ENCODE results near the gene WIPF2. TPM values are rescaled to one million over a fixed set of nuclear protein-coding genes. Genes with fewer than 3 reads are reported as not detected.
A peak's percentile ranks its signal among the peaks of the same experiment; 100 is the strongest.
"Not testable (repeated sequence)": the region's sequence is repeated elsewhere in the genome, so short reads cannot be mapped to it uniquely, and the experiment has no call there.

Gene WIPF2
- total and polyA plus RNA-seq, 9 donors = 6.1 to 27.8 (median 18.4) TPM

DNA sequence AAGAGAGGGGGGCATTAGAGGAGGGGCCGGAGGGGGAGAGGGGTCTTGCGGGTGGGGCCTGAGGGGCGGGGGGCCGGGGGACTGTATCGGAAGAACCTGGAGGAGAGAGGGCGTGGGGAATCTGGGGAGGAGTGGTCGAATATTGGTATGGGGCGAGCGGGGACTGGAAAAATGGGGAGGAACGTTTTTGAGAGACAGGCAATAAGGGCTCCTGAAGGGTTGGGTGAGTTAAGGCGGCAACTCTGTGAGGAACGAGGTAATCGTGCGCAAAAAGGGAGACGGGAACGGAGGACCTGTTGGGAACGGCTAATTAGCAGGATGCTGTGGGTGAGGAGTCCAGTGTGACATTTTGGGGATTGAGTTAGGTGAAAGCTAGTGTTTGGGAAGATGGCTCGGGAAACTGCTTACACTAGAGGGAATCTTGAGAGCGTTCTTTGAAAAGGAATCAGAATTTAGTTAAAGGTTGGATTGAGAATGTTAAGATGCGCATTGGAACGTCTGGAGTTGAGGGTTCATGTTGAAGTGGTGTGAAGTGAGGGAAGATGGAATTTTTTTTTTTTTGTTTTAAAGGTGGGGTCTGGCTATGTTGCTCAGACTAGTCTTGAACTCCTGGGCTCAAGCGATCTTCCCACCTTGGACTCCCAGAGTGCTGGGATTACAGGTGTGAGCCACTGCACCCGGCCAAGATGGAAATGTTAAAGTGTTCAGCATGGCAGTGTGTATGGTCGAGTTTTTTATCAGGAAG, 662 bp downstream of the WIPF2 start:
- Histone ChIP-seq H3K27ac (peak overlapping the region; percentile 80 to 93), H3K36me3 (no peaks in the 10 kb centered on the region), H3K4me3 (peak overlapping the region; percentile 78), H3K27me3 (no peaks in the 10 kb centered on the region), H3K4me1 (ENCODE audit: insufficient read depth) (peaks cover 5% of the 10 kb centered on the region), H3K9me3 (no peaks in the 10 kb centered on the region)
- peak in 1 of 5 donors; percentile 16 for DNase-seq
- TF ChIP-seq EP300 (IDR thresholded peaks at IDR 0.05) (no peak), POLR2A (IDR thresholded peaks at IDR 0.05) (no peak)
- TF ChIP-seq, protein P1, sequence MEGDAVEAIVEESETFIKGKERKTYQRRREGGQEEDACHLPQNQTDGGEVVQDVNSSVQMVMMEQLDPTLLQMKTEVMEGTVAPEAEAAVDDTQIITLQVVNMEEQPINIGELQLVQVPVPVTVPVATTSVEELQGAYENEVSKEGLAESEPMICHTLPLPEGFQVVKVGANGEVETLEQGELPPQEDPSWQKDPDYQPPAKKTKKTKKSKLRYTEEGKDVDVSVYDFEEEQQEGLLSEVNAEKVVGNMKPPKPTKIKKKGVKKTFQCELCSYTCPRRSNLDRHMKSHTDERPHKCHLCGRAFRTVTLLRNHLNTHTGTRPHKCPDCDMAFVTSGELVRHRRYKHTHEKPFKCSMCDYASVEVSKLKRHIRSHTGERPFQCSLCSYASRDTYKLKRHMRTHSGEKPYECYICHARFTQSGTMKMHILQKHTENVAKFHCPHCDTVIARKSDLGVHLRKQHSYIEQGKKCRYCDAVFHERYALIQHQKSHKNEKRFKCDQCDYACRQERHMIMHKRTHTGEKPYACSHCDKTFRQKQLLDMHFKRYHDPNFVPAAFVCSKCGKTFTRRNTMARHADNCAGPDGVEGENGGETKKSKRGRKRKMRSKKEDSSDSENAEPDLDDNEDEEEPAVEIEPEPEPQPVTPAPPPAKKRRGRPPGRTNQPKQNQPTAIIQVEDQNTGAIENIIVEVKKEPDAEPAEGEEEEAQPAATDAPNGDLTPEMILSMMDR (IDR thresholded peaks at IDR 0.05) = no peak
- intact Hi-C loops (cut with DNase I) = loop anchor here in 2 of 4 donors (5.0 to 10.0 kb wide), 2 partner anchors 65 to 278 kb away; partner anchors contain the start of gene CDC6 (in 2 of the 2)
- WGBS, 3 donors = 2% methylated on average over 24 of the region's 24 CpGs

DNA sequence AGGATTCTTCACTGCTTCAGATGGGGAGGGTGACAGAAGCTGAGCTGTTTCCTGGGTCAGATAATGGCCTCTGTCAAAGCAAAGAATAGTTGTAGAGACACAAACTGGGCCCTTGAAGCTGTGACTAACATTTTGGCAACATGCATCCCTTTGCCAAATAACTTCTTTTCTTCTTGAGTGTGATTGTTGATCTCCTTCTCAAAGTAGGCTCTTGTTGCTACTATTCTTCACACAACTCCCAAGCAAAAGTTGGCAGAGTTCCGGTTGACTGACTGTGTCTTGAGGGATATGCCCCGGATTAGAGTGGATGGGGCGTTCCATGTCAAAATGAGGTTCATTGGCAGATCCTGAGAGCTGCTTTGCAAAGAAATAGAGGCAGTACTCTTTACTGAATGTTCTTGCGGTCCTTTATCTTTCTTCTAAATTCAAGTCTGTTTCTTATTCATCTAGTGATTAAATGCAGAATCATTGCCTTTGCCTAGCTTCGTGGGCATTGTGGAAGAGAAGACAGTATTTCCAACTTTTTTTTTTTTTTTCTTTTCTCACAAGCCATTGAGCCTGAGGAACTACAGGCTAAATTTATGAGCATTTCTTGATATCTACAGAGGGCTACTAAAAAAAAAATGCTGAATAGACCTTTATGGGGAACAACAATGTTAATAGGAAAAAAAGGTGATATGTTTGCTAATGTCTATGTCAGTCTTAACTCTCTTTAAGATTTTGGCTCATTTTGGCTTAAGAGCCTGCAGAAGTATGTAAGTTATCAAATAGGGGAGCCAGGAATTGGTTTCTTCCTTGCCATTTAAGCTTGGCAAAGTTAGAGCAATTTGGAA, 5.8 kb downstream of the WIPF2 start:
- H3K36me3 ChIP-seq = no peaks in the 10 kb centered on the region
- H3K9me3 ChIP-seq = no peaks in the 10 kb centered on the region
- no peak overlapping the region for H3K4me3 ChIP-seq
- H3K27ac ChIP-seq = no peak overlapping the region
- no peaks in the 10 kb centered on the region for H3K27me3 ChIP-seq
- peaks cover 3% of the 10 kb centered on the region for H3K4me1 ChIP-seq (ENCODE audit: insufficient read depth)
- DNase-seq = no peak
- 58 to 75% (median 75%) methylated on average over 5 of the region's 5 CpGs for WGBS, 3 donors
- TF ChIP-seq, protein P1 (IDR thresholded peaks at IDR 0.05) = no peak
- TF ChIP-seq EP300 (IDR thresholded peaks at IDR 0.05) (no peak), POLR2A (IDR thresholded peaks at IDR 0.05) (no peak)
- intact Hi-C loops (cut with DNase I) = loop anchor here in 1 of 4 donors (5.0 to 10.0 kb wide), 2 partner anchors 60 to 272 kb away; partner anchors contain the start of gene CDC6

DNA sequence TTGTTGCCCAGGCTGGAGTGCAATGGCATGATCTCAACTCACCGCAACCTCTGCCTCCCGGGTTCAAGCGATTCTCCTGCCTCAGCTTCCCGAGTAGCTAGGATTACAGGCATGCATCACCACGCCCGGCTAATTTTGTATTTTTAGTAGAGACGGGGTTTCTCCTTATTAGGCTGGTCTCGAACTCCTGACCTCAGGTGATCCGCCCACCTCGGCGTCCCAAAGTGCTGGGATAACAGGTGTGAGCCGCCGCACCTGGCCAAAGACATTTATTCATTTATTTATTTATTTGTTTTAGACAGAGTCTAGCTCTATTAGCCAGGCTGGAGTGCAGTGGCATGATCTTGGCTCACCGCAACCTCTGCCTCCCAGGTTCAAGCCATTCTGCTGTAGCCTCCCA, 10.0 kb downstream of the WIPF2 start:
- DNase-seq; H3K27ac ChIP-seq; H3K27me3 ChIP-seq; H3K4me3 ChIP-seq; H3K9me3 ChIP-seq; H3K36me3 ChIP-seq; H3K4me1 ChIP-seq (ENCODE audit: insufficient read depth): not testable (repeated sequence)
- intact Hi-C loops (cut with DNase I) = loop anchor here in 1 of 4 donors (10.0 kb wide), 1 partner anchor 56 kb away; the partner anchor contains the start of gene CDC6
- WGBS, 3 donors = 93 to 95% (median 94%) methylated on average over 14 of the region's 14 CpGs

DNA sequence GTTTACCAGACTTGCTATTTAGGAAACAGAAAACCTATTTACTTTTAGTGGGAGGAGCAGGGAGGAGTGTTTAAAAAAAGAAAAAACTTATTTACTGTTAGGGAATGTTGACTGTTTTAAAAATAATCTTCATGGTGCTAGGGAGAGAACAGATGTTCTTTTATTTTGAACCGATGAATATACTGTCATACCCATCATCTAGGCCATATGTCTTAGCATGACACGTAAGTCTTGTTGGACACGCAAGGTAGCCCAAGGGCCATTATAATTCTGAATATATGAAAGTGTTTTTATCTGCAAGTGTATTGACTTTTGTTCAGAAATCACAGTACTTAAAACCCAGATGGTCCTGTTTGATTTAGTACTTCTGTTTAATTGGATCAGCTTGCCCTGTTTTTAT, 11.6 kb downstream of the WIPF2 start:
- intact Hi-C loops (cut with DNase I) = no loop called here
- no peak overlapping the region for H3K4me3 ChIP-seq
- DNase-seq = no peak
- H3K27ac ChIP-seq = no peak overlapping the region
- H3K36me3 ChIP-seq = no peaks in the 10 kb centered on the region
- no peaks in the 10 kb centered on the region for H3K9me3 ChIP-seq
- TF ChIP-seq, protein P1 (IDR thresholded peaks at IDR 0.05) = no peak
- TF ChIP-seq POLR2A (IDR thresholded peaks at IDR 0.05) (no peak), EP300 (IDR thresholded peaks at IDR 0.05) (no peak)
- 54 to 66% (median 61%) methylated on average over 3 of the region's 3 CpGs for WGBS, 3 donors
- H3K27me3 ChIP-seq = no peaks in the 10 kb centered on the region
- no peaks in the 10 kb centered on the region for H3K4me1 ChIP-seq (ENCODE audit: insufficient read depth)

DNA sequence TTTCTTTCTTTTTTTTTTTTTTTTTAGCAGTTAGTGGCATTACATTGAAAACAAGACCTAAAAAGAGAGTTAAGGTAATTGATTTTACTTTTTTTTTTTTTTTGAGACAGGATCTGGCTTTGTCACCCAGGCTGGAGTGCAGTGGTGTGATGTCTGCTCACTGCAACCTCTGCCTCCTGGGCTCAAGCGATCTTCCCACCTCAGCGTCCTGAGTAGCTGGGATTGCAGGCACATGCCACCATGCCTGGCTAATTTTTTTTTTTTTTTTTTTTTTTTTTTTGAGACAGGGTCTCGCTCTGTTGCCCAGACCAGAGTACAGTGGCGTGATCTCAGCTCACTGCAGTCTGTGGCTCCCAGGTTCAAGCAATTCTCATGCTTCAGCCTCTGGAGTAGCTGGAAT, 12.8 kb downstream of the WIPF2 start:
- WGBS, 3 donors = 92 to 98% (median 97%) methylated on average over 4 of the region's 4 CpGs
- H3K9me3 ChIP-seq; H3K4me1 ChIP-seq (ENCODE audit: insufficient read depth); intact Hi-C loops (cut with DNase I); H3K27me3 ChIP-seq; DNase-seq; H3K4me3 ChIP-seq; H3K27ac ChIP-seq; H3K36me3 ChIP-seq: not testable (repeated sequence)

Data from ovary (tissue), 9 donors.